SK-MEL-5 (cell line): Measurements from ENCODE around the gene TRIM33. TPM values are rescaled to one million over a fixed set of nuclear protein-coding genes. Genes with fewer than 3 reads are reported as not detected.

Experiments
- DNase-seq: peaks from one replicate; pipeline ENCODE4 v3.0.0-alpha.2; 2016; ENCODE audit warnings: low read depth, low spot score
- in situ Hi-C: cut with HindIII; loops from 2 replicates; pipeline ENCODE4 v1.10.0; 2016; ENCODE audit warnings: low sequenced_read_pairs, high pct_unique_total_duplicates, low pct_unique_long_range_greater_than_20kb
- polyA plus RNA-seq, 2 experiments: library from polyadenylated mRNA; depleted of rRNA; stranded (reverse); fragments of >200 nt; gene quantifications; 2 replicates each; pipeline ENCODE4 v1.2.3, GENCODE V29; 2015
- total RNA-seq: library from RNA; depleted of rRNA; stranded (reverse); fragments of >200 nt; shearing (Covaris generic); gene quantifications from 2 replicates; pipeline ENCODE4 v1.2.3, GENCODE V29; 2014; rRNA removed

Gene TRIM33
- 34.7 and 38.8 TPM in 2 replicates for total RNA-seq
- 21.3 and 30.3 TPM in 2 replicates for polyA plus RNA-seq (2015; cell fraction: cytosol; rRNA removed)
- 54.8 and 56.4 TPM in 2 replicates for polyA plus RNA-seq (2015; cell fraction: nucleus; rRNA removed)

DNA sequence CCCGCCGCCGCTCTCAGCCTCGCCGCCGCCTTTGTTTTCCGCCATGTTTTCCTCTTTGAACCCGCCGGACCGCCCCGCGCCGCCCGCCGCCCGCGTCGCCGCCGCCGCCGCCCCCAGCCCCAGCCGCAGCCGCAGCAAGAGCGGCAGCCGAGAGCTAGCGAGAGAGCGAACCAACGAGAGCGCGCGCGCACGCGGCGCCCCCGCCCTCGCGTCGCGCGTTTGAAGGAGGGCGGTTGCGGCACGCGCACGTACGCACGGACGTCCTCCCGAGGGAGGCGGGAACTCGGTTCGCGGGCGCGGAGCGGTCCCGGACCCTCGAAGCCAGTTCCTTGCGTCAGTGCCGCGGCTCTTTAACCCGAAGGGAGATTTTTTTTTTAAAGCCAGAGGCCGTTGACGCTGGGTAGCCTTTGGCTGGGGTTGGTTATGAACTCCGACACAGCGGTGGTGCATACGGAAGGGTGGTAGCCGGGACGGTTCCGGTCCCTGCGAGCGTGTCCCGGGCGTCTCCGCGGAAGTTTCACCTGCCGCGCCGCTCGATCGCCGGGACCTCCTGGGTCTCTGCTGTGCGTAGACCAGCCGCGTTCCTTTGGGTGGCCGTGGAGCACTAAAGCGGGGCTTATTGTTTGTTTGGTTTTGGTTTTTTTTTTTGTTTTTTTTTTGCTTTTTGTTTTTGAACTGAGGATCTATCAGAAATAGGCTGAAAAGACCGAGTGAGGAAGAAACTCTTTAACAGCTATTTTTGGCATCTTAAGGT lies at the start of gene TRIM33:
Gene TRIM33, minus strand, starts transcription at position 172 of the 754 bp plus-strand sequence. Its CDS starts 127 bp downstream, at position 45.
- in situ Hi-C loops: no loop called here

GRCh38 chr1:114559356-114559755 lies 48.4 kb upstream of the TRIM33 start:
- in situ Hi-C loops: no loop called here
- no peak for DNase-seq

More for the DNA sequence above, at the start of gene TRIM33:
- DNase-seq: peak; percentile 88

- peak; percentile 48 for DNase-seq
- in situ Hi-C loops: no loop called here
These were observed 47.5 kb upstream of the TRIM33 start for GRCh38 chr1:114558544-114558943.

DNA sequence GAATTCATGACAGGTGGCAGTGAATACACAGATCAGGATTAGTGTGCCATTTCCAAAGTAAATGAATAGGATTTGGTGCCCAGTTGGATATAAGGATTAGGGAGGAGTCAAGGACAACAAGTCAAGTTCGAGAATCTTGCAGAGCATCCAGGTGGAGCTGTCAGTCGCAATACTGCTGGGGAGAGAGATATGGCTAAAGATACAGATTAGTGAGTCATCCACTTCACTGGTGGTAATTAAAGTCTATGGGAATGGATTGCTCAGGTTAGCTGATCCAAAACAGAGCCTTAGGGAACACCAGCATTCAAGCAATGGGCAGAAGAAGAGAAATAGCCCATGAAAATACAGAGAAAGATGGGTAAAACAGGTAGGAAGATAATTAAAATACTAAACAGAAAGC lies 43.6 kb upstream of the TRIM33 start:
- no peak for DNase-seq
- in situ Hi-C loops: no loop called here

DNA sequence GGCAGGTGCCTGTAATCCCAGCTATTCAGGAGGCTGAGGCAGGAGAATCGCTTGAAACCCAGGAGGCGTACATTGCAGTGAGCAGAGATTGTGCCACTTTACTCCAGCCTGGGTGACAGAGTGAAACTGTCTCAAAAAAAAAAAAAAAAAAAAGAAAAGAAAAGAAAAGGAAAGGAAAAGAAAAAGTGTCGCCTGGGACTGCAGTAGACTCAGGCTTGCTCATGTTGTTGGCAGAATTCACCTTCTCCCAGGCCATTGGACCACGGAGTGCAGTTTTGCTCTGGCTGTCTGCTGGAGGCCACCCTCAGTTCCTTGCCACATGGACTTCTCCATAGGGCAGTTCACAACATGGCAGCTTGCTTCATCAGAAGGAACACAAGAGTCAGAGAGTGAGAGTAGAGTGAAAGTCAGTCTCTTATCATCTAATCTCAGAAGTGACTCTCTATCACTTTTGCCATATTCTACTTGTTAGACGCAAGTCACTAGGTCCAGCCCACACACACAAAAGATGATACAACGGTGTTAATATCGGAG lies 41.2 kb upstream of the TRIM33 start:
- DNase-seq: no peak
- in situ Hi-C loops: no loop called here

DNA sequence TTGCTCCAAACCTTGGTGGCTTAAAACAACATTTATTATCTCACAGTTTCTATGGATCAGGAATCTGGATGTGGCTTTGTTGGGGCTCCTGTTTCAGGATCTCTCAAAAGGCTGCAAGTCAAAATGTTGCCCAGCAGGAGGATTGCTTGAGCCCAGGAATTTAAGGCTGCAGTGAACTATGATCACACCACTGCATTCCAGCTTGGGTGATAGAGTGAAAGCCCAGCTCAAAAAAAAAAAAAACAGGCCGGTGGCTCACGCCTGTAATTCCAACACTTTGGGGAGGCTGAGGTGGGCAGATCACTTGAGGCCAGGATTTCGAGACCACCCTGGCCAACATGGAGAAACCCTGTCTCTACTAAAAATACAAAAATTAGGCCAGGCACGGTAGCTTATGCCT lies 40.4 kb upstream of the TRIM33 start:
- no peak for DNase-seq
- in situ Hi-C loops: no loop called here

DNA sequence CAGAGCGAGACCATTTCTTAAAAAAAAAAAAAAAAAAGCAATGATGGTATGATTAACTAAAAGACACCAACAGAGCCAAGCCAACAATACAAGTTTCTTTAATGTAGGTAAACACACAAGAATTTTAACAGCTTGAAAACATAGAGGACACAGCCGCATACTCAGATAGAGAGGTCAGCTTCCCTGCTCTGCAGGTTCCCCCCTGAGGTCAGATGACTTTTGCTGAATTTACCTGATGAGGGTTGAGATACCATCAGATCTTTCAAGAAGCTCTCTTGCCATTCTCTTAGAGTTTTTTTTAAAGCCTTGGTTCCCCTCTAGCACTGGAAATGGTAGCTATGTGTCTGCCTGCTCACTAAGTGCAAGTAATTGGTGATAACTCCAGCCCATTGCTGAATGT lies 39.3 kb upstream of the TRIM33 start:
- in situ Hi-C loops: no loop called here
- no peak for DNase-seq

GRCh38 chr1:114549137-114549536 lies 38.1 kb upstream of the TRIM33 start:
- in situ Hi-C loops: no loop called here
- DNase-seq: no peak

DNA sequence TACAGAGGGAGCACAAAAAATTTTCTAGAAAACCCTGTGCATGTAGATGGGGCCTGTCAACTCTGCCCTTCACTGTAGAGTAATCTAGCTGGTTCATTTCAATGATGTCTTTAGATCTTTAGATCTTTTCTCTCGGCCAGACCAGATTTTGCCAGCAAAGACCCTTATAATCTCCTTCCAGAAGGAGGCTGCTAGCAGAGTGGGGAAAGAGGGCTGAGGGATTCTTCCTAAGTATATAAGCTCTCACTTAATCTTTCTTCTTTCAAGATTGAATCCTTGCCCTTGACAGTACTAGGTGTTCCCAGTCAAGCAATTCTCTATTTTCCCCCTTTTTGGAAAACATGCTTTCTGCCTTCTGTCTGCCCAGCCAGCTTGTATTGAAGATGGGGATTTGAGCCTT lies 36.1 kb upstream of the TRIM33 start:
- DNase-seq: no peak
- in situ Hi-C loops: no loop called here

- no peak for DNase-seq
- in situ Hi-C loops: no loop called here
These were observed 34.8 kb upstream of the TRIM33 start for GRCh38 chr1:114545796-114546195.

- in situ Hi-C loops: no loop called here
- DNase-seq: no peak
These were observed 34.3 kb upstream of the TRIM33 start for GRCh38 chr1:114545315-114545714.

DNA sequence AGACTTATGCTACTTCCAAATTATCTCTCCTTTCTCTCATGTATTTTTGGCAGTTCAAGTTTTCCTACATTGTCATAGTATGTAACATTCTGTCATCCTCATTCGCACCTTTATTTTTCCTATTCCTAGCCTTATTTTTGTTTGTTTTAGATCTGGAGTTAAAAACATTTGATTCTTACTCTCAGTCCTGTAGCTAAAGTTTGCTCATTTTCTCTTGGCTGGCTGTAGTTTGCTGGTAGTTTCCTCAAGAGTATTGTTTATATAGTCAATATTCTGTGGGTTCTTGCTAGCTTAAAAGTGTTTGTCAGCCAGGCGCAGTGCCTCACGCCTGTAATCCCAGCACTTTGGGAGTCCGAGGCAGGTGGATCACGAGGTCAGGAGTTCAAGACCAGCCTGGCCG lies 29.8 kb upstream of the TRIM33 start:
- in situ Hi-C loops: no loop called here

DNA sequence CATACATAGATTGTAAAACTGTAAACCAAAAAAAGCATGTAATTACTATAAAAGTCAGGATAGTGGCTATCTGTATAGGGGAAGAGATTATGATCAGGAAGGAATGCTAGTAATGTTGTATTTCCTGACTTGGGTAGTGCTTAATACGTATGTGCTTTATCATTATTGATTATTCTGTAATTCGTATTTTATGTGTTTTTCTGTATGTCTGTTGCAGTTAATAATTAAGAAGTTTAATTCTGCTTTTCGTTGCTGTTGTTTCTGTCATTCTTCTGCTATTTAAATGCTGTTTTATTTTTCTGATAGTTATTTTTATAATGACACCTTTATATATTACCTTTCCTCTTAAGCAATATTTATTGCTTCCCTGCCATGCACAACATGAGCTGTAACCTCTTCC lies 29.3 kb upstream of the TRIM33 start:
- in situ Hi-C loops: no loop called here
- no peak for DNase-seq

More for the DNA sequence above, 29.8 kb upstream of the TRIM33 start:
- no peak for DNase-seq

DNA sequence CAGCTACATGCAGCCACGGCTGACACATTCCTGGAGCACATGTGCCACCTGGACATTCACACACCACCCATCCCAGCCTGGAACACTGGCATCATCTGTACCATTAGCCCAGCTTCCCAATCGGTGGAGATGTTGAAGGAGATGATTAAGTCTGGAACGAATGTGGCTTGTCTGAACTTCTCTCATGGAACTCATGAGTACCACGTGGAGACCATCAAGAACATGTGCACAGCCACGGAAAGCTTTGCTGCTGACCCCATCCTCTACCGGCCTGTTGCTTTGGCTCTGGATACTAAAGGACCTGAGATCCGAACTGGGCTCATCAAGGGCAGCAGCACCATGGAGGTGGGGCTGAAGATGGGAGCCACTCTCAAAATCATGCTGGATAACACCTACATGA lies 25.0 kb upstream of the TRIM33 start:
- in situ Hi-C loops: no loop called here
- no peak for DNase-seq

- DNase-seq: no peak
- in situ Hi-C loops: no loop called here
These were observed 24.4 kb upstream of the TRIM33 start for GRCh38 chr1:114535401-114535800.

DNA sequence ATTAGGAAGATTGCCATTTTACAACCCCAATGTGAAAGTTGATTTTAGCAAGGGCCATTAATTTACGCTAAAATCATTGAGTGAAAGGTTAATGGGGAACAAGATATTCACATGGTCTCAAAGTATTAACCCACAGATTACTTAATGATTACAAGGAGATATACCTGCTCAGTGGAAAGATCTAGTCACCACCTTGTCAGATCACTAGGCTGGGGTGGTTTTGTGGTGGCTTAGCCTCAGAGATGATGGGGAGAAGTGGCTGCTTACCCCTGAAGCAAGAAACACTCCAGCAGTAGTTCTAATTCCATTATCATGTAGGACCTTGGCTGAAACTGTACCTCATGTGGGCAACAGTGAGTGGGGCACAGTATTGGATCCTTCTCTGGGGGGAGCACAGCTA lies 20.1 kb upstream of the TRIM33 start:
- no peak for DNase-seq
- in situ Hi-C loops: no loop called here

GRCh38 chr1:114530224-114530623 lies 19.2 kb upstream of the TRIM33 start:
- in situ Hi-C loops: no loop called here
- DNase-seq: no peak

GRCh38 chr1:114524944-114525343 lies 13.9 kb upstream of the TRIM33 start:
- in situ Hi-C loops: no loop called here
- DNase-seq: no peak

GRCh38 chr1:114522264-114522575 lies 11.2 kb upstream of the TRIM33 start:
- in situ Hi-C loops: no loop called here
- DNase-seq: no peak
